ENCODE results near the gene HTT.

HTT gene

GRCh38 chr4:3168029-3168428, 93.5 kb downstream of the HTT start:
- peaks cover 0 to 56% (median 19%) of the 10 kb centered on the region in 11 experiments; a peak in 15 of 22 replicates for H4K20me1 ChIP-seq
- H3K9me3 ChIP-seq (replicated peaks in 1 of 11): peaks cover 18 to 35% (median 27%) of the 10 kb centered on the region in 11 experiments; a peak in 20 of 22 replicates
- H3K9ac ChIP-seq: no peak overlapping the region
- no peak overlapping the region for H3K4me2 ChIP-seq
- no peaks in the 10 kb centered on the region for H3K4me1 ChIP-seq
- no peak for TF ChIP-seq Cebpa-rat (IDR thresholded peaks at IDR 0.05)
- H3K27ac ChIP-seq: no peak overlapping the region
- H3K36me3 ChIP-seq: peaks cover 79 to 98% (median 89%) of the 10 kb centered on the region in 11 experiments
- H3K27me3 ChIP-seq: no peaks in the 10 kb centered on the region
- H3K4me3 ChIP-seq: no peak overlapping the region

- H3K4me2 ChIP-seq: no peak overlapping the region
- H3K4me3 ChIP-seq: no peak overlapping the region
- H3K9ac ChIP-seq: no peak overlapping the region
Observed at GRCh38 chr4:3174371-3175338, 100.2 kb downstream of the HTT start.

GRCh38 chr4:3176367-3177229, 102.1 kb downstream of the HTT start:
- no peaks in the 10 kb centered on the region for H3K9me3 ChIP-seq (replicated peaks in 1 of 11)
- H3K27me3 ChIP-seq: no peaks in the 10 kb centered on the region
- no peak overlapping the region for H3K4me3 ChIP-seq
- H4K20me1 ChIP-seq: peaks cover 0 to 36% (median 6%) of the 10 kb centered on the region in 11 experiments; a peak in 9 of 22 replicates
- H3K36me3 ChIP-seq: peaks cover 93 to 99% (median 97%) of the 10 kb centered on the region in 11 experiments
- H3K27ac ChIP-seq: no peak overlapping the region
- H3K4me1 ChIP-seq: peaks cover 0 to 9% (median 0%) of the 10 kb centered on the region in 10 experiments; a peak in 4 of 20 replicates
- no peak for TF ChIP-seq Cebpa-rat (IDR thresholded peaks at IDR 0.05)
- H3K4me2 ChIP-seq: no peak overlapping the region
- H3K9ac ChIP-seq: no peak overlapping the region

More at GRCh38 chr4:3174371-3175338, 100.2 kb downstream of the HTT start:
- H3K4me1 ChIP-seq: peaks cover 0 to 9% (median 0%) of the 10 kb centered on the region in 10 experiments; a peak in 4 of 20 replicates
- peaks cover 0 to 46% (median 10%) of the 10 kb centered on the region in 11 experiments; a peak in 11 of 22 replicates for H4K20me1 ChIP-seq
- no peak overlapping the region for H3K27ac ChIP-seq
- no peaks in the 10 kb centered on the region for H3K27me3 ChIP-seq
- H3K36me3 ChIP-seq: peaks cover 94 to 100% (median 100%) of the 10 kb centered on the region in 11 experiments
- no peak for TF ChIP-seq Cebpa-rat (IDR thresholded peaks at IDR 0.05)
- H3K9me3 ChIP-seq (replicated peaks in 1 of 11): peaks cover 0 to 3% (median 2%) of the 10 kb centered on the region in 11 experiments; a peak in 12 of 22 replicates

GRCh38 chr4:3177426-3177825, 102.9 kb downstream of the HTT start:
- H3K36me3 ChIP-seq: peaks cover 93 to 99% (median 97%) of the 10 kb centered on the region in 11 experiments
- no peak for TF ChIP-seq Cebpa-rat (IDR thresholded peaks at IDR 0.05)

GRCh38 chr4:3177905-3178304, 103.4 kb downstream of the HTT start:
- Histone ChIP-seq H3K27me3 (no peaks in the 10 kb centered on the region), H3K27ac (no peak overlapping the region), H3K9me3 (replicated peaks in 1 of 11) (no peaks in the 10 kb centered on the region), H3K4me2 (no peak overlapping the region), H3K36me3 (peaks cover 93 to 99% (median 97%) of the 10 kb centered on the region in 11 experiments), H3K9ac (no peak overlapping the region), H3K4me3 (no peak overlapping the region), H3K4me1 (peaks cover 0 to 9% (median 0%) of the 10 kb centered on the region in 10 experiments; a peak in 4 of 20 replicates), H4K20me1 (peaks cover 0 to 31% (median 4%) of the 10 kb centered on the region in 11 experiments; a peak in 10 of 22 replicates)
- no peak for TF ChIP-seq Cebpa-rat (IDR thresholded peaks at IDR 0.05)

More at GRCh38 chr4:3177426-3177825, 102.9 kb downstream of the HTT start:
- H3K27me3 ChIP-seq: no peaks in the 10 kb centered on the region
- H3K9ac ChIP-seq: no peak overlapping the region
- H3K27ac ChIP-seq: no peak overlapping the region
- no peak overlapping the region for H3K4me3 ChIP-seq
- H4K20me1 ChIP-seq: peaks cover 0 to 35% (median 5%) of the 10 kb centered on the region in 11 experiments; a peak in 8 of 22 replicates
- H3K9me3 ChIP-seq (replicated peaks in 1 of 11): no peaks in the 10 kb centered on the region
- peaks cover 0 to 9% (median 0%) of the 10 kb centered on the region in 10 experiments; a peak in 4 of 20 replicates for H3K4me1 ChIP-seq
- H3K4me2 ChIP-seq: no peak overlapping the region

- H3K4me2 ChIP-seq: no peak overlapping the region
- H3K4me1 ChIP-seq: peaks cover 0 to 9% (median 0%) of the 10 kb centered on the region in 10 experiments; a peak in 4 of 20 replicates
- TF ChIP-seq Cebpa-rat (IDR thresholded peaks at IDR 0.05): no peak
- peaks cover 0 to 26% (median 6%) of the 10 kb centered on the region in 11 experiments; a peak in 9 of 22 replicates for H4K20me1 ChIP-seq
- H3K9me3 ChIP-seq (replicated peaks in 1 of 11): no peaks in the 10 kb centered on the region
- no peaks in the 10 kb centered on the region for H3K27me3 ChIP-seq
- no peak overlapping the region for H3K9ac ChIP-seq
- H3K36me3 ChIP-seq: peaks cover 93 to 99% (median 97%) of the 10 kb centered on the region in 11 experiments
- H3K4me3 ChIP-seq: no peak overlapping the region
- no peak overlapping the region for H3K27ac ChIP-seq
Observed at GRCh38 chr4:3178351-3178750, 103.9 kb downstream of the HTT start.

- Histone ChIP-seq H3K4me2 (no peak overlapping the region), H3K4me3 (no peak overlapping the region)
Observed at GRCh38 chr4:3179126-3179706, 104.7 kb downstream of the HTT start.

GRCh38 chr4:3183008-3183407, 108.5 kb downstream of the HTT start:
- no peak for TF ChIP-seq Cebpa-rat (IDR thresholded peaks at IDR 0.05)
- Histone ChIP-seq H3K4me1 (peaks cover 0 to 16% (median 11%) of the 10 kb centered on the region in 10 experiments; a peak in 12 of 20 replicates), H3K27me3 (no peaks in the 10 kb centered on the region), H3K4me3 (no peak overlapping the region), H3K4me2 (no peak overlapping the region), H3K27ac (no peak overlapping the region), H3K36me3 (peaks cover 93 to 99% (median 97%) of the 10 kb centered on the region in 11 experiments), H3K9ac (no peak overlapping the region; a peak in 1 of 22 replicates), H3K9me3 (replicated peaks in 1 of 11) (no peaks in the 10 kb centered on the region), H4K20me1 (peaks cover 0 to 33% (median 9%) of the 10 kb centered on the region in 11 experiments; a peak in 12 of 22 replicates)

More at GRCh38 chr4:3179126-3179706, 104.7 kb downstream of the HTT start:
- Histone ChIP-seq H3K36me3 (peaks cover 94 to 99% (median 97%) of the 10 kb centered on the region in 11 experiments), H3K9me3 (replicated peaks in 1 of 11) (no peaks in the 10 kb centered on the region), H3K27me3 (no peaks in the 10 kb centered on the region), H3K4me1 (peaks cover 0 to 6% (median 0%) of the 10 kb centered on the region in 10 experiments; a peak in 4 of 20 replicates), H4K20me1 (peaks cover 0 to 30% (median 6%) of the 10 kb centered on the region in 11 experiments; a peak in 10 of 22 replicates), H3K27ac (no peak overlapping the region), H3K9ac (no peak overlapping the region)
- no peak for TF ChIP-seq Cebpa-rat (IDR thresholded peaks at IDR 0.05)

All from BLaER1 treated with 17β-estradiol and CSF1 and Interleukin-3, amounts not matched to agents 10 nM and 100 nM (cell line).